Inflammatory macrophage (primary cell): ENCODE data around the gene PIGT.
A peak's percentile ranks its signal among the peaks of the same experiment; 100 is the strongest.
"Not testable (repeated sequence)": the region's sequence is repeated elsewhere in the genome, so short reads cannot be mapped to it uniquely, and the experiment has no call there.

Source experiments
- DNase-seq, 2 donors: peaks; one replicate each; pipeline ENCODE4 v3.0.0-alpha.2; 2020 to 2022

Gene PIGT

GRCh38 chr20:45463709-45464108 is 47.8 kb downstream of the PIGT start:
- DNase-seq, result no peak

GRCh38 chr20:45465491-45466266 is 49.7 kb downstream of the PIGT start:
- peak; percentile 53 to 58 for DNase-seq

GRCh38 chr20:45467172-45467571 is 51.2 kb downstream of the PIGT start:
- no peak for DNase-seq

- DNase-seq, result no peak
These were observed 51.9 kb downstream of the PIGT start for GRCh38 chr20:45467861-45468260.

DNA sequence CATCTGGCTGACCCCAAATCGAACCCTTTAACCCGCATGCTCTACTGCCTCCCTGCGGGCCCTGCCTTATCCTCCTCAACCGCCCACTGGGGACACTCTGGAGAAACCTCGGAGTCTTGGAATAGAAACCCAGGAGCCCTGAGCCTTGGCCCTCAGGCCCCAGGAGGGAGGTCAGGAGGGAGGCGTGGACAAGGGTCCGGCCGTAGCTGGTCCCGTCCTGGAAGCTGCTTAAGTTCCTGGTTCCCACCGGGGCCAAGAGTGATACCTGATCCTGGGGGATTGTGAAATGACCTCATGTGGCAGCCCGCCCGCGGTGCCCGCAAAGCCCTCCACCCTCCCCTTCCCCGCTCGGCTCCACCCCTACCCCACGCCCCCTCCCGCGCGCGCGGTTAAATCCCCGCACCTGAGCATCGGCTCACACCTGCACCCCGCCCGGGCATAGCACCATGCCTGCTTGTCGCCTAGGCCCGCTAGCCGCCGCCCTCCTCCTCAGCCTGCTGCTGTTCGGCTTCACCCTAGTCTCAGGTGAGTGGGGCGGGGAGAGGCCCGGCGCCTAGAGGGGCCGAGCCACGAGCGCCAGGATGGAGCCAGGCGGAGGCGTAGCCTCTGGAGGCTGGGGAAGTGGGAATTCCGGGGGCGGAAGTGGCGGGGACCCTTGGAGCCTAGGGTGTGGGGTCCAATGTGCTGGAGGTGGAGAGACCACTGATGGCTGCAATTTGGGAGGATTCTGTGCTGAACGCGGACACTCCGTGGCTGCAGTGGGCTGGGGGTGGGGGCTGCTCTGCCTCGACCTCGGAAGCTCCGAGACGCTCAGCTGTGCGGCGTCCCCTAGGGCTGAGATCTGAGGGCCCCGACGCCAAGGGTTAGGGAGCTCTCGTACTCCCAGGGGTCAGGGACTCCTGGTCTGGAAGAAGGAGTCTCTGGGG is 53.7 kb downstream of the PIGT start, which contains the start of gene WFDC2:
Gene WFDC2, plus strand, starts transcription at position 418 of the 926 bp plus-strand sequence. Its CDS starts 29 bp downstream, at position 447.
- no peak for DNase-seq

DNA sequence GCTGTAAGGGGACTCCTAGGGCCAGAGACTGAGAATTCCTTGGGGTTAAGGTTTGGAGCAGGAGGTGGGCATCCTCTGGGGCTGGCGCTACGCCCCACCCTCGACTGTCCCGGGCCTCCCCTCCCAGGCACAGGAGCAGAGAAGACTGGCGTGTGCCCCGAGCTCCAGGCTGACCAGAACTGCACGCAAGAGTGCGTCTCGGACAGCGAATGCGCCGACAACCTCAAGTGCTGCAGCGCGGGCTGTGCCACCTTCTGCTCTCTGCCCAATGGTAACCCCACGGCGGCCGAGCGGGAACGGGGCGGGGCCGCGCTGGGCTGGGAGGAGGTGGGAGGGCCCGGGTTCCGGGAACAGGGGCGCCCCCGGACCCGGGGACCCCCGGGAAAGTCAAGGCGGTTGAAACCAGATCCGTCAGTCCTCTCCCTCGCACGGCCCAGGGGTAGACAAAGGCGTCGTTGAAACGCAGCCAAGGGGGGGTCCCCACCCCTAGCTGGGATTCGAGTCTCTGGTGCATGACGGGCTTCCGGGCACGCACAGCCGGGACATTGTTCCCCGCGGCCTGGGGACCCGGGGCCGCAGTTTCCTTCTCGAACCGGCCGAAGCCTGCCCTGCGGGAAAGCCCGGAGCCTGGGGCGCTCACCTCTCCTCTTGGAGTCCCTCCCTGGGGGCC is 54.5 kb downstream of the PIGT start:
- peak in 1 of 2 donors; percentile 26 for DNase-seq

DNA sequence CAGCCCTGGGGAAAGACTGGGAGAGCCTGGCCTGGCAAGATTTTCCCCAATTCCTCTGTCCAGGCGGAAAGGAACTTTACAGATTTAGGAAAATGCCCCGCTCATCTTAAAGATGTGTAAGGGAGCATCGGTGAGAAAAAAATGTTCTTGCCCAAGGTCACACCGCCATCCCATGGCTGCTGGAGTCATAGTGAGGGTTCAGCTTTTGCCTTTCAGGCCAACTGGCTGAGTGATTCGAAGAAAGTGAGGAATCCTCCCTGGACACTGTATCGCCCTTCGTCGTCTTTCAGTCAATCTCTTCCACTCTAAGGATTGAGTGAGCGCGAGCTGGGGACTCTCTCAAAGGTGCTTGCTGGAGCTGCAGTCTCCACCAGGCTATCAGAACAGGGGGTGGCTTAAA is 55.0 kb downstream of the PIGT start:
- DNase-seq, result peak in 1 of 2 donors; percentile 17

DNA sequence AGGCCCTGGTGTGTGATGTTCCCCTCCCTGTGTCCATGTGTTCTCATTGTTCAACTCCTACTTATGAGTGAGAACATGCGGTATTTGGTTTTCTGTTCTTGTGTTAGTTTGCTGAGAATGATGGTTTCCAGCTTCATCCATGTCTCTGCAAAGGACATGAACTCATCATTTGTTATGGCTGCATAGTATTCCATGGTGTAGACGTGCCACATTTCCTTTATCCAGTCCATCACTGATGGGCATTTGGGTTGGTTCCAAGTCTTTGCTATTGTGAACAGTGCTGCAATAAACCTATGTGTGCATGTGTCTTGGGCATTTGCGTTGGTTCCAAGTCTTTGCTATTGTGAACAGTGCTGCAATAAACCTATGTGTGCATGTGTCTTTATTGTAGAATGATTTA is 56.3 kb downstream of the PIGT start:
- DNase-seq, result not testable (repeated sequence)
